GM12878 (cell line): ENCODE measurements around the gene VEGFB. TPM values are rescaled to one million over a fixed set of nuclear protein-coding genes. Genes with fewer than 3 reads are reported as not detected.

Source experiments
- BACH1 ChIP-seq: fragments of 450-650 bp; IDR thresholded peaks from 2 replicates; pipeline ENCODE4 v1.6.1; 2017; ENCODE audit warnings: mild to moderate bottlenecking, borderline replicate concordance
- CEBPB ChIP-seq, 2 experiments: fragments of 150-350 bp in 1 of 2; IDR thresholded peaks; 2 replicates each; pipeline ENCODE4 v1.6.1; 2012 to 2014; ENCODE audit warnings: low read depth in 2 of 2, low read length in 2 of 2, borderline replicate concordance in 1 of 2, inconsistent platforms in 1 of 2
- MEF2A ChIP-seq: IDR thresholded peaks from 2 replicates; pipeline ENCODE4 v1.6.1; 2011; ENCODE audit warnings: low read depth, mild to moderate bottlenecking, low read length, moderate library complexity; ENCODE audit not compliant: insufficient read depth
- MYB ChIP-seq: fragments of 150-350 bp; IDR thresholded peaks from 2 replicates; pipeline ENCODE4 v1.6.1; 2014; ENCODE audit warnings: mild to moderate bottlenecking, low read depth, low read length, borderline replicate concordance
- MYC ChIP-seq: IDR thresholded peaks from 2 replicates; pipeline ENCODE4 v1.6.1; 2011; ENCODE audit warnings: mild to moderate bottlenecking, low read length, moderate library complexity, inconsistent platforms; ENCODE audit not compliant: insufficient read depth, insufficient replicate concordance, insufficient read length, severe bottlenecking
- NFYB ChIP-seq: IDR thresholded peaks from 2 replicates; pipeline ENCODE4 v1.6.1; 2011; ENCODE audit warnings: low read depth, mild to moderate bottlenecking, low read length, improper control_type of control experiment, moderate library complexity; ENCODE audit not compliant: insufficient read depth
- PML ChIP-seq: IDR thresholded peaks from 2 replicates; pipeline ENCODE4 v1.6.1; 2012; ENCODE audit warnings: low read length, inconsistent platforms
- POLR2AphosphoS5 ChIP-seq: IDR thresholded peaks from 2 replicates; pipeline ENCODE4 v1.6.1; 2011; ENCODE audit warnings: mild to moderate bottlenecking, low read length, inconsistent platforms
- RELA ChIP-seq: fragments of 450-650 bp; IDR thresholded peaks from 2 replicates; pipeline ENCODE4 v1.8.0; 2014; ENCODE audit warnings: borderline replicate concordance; ENCODE audit not compliant: partially characterized antibody
- SMARCA5 ChIP-seq: fragments of 450-650 bp; IDR thresholded peaks from 2 replicates; pipeline ENCODE4 v1.6.1; 2017; ENCODE audit warnings: mild to moderate bottlenecking
- SMC3 ChIP-seq: IDR thresholded peaks from 2 replicates; pipeline ENCODE4 v1.6.1; 2011; ENCODE audit warnings: low read length, improper control_type of control experiment, borderline replicate concordance
- SUZ12 ChIP-seq: fragments of 200-600 bp; sonication (generic); IDR thresholded peaks from one replicate; pipeline ENCODE4 v1.6.1; 2018; ENCODE audit warnings: antibody characterized with exemption, mild to moderate bottlenecking; ENCODE audit not compliant: unreplicated experiment
- USF2 ChIP-seq: IDR thresholded peaks from 2 replicates; pipeline ENCODE4 v1.6.1; 2011; ENCODE audit warnings: low read depth, low read length, improper control_type of control experiment, borderline replicate concordance
- ZNF384 ChIP-seq: IDR thresholded peaks from 2 replicates; pipeline ENCODE4 v1.6.1; 2012; ENCODE audit warnings: low read depth, mild to moderate bottlenecking, low read length, improper control_type of control experiment, borderline replicate concordance
- polyA plus RNA-seq, 11 experiments: library from polyadenylated mRNA; depleted of rRNA in 4 of 11; unstranded in 6 of 11; stranded (reverse) in 5 of 11; fragments of >200 nt; fragmentation: Nextera tagmentation in 4 of 11; fragmentation: Illumina TruSeq in 1 of 11; extraction: Ambion mirVana in 4 of 11; extraction: Trizol in 1 of 11; gene quantifications; 1 replicate in 1 of 11; 2 replicates in 10 of 11; pipeline versions ENCODE4 v1.2.1 to v1.2.3, GENCODE V29; 2011 to 2016; ENCODE audit warnings: inconsistent platforms in 2 of 11, missing spikeins in 2 of 11, low read depth in 1 of 11
- total RNA-seq, 4 experiments: library from RNA; depleted of rRNA in 3 of 4; stranded (reverse); fragments of >200 nt in 3 of 4; fragmentation: Illumina TruSeq in 1 of 4; extraction: Trizol in 1 of 4; gene quantifications; 2 replicates each; pipeline versions ENCODE4 v1.2.1 to v1.2.3, GENCODE V29; 2013 to 2021
- TF ChIP-seq, protein P1 (sequence below): fragments of 450-650 bp; IDR thresholded peaks from 2 replicates; pipeline ENCODE4 v1.6.1; 2018; ENCODE audit warnings: borderline replicate concordance, mild to moderate bottlenecking; ENCODE audit not compliant: partially characterized antibody
- TF ChIP-seq, protein P2 (sequence below): IDR thresholded peaks from 2 replicates; pipeline ENCODE4 v1.6.1; 2011; ENCODE audit warnings: mild to moderate bottlenecking, low read depth, low read length, moderate library complexity; ENCODE audit not compliant: insufficient replicate concordance
- TF ChIP-seq, protein P3 (sequence below): fragments of 450-650 bp; formaldehyde crosslinking; IDR thresholded peaks from 2 replicates; pipeline ENCODE4 v1.4.0; 2022; ENCODE audit warnings: mild to moderate bottlenecking, moderate library complexity
- TF ChIP-seq, protein P4 (sequence below): fragments of 450-650 bp; IDR thresholded peaks from 2 replicates; pipeline ENCODE4 v1.6.1; 2017; ENCODE audit warnings: mild to moderate bottlenecking

VEGFB gene
- total and polyA plus RNA-seq, 10 of the 15 experiments (the other 5 are each of a cell fraction or from before 2014, with no cell fraction given) = 7.0 to 75.8 (median 20.3) TPM

DNA sequence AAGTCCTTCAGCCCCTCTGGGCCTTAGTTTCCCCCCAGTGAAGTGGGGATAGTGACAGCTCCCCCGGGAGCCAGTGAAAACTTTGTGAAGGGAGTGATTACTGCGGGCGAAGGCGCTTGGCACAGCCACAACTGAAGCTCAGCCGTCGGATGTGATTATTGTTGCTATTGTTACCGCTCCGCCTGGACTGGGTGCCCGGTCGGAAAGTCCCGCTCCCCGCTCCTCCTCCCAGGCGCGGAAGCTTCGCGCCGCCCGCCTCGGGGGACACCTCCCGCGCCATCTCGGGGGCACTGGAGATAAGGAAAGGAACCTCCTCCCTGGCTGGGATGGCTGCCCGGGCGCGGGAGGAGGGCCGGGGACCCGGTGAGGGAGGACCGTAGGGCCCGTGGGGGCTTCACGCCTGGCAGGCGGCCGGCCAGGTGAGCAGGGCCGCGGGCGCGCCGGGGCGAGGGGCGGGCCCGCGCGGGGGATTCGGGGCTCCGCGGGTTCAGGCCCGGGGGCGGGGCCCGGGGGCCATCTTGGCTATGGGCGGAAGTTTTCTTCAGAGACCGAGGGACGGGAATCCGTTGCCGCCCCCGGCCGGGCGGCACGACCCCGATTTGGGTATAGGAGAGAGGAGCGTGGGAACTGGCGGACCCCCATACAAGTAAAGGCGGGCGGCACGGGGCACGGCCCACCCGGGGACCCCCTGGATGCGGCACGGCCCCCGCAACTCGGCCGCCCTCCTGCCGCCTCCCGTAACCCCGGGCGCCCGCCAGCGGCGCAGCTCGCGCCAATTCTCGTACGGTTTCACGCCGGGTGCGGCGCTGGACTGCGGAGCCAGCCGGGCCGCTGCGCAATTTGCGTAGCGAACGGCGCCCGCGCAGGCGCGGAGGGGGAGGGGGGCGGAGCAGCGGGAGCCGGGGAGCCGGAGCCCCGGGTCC is 50.8 kb downstream of the VEGFB start, which contains the start of gene GPR137 (continued):
- TF ChIP-seq, protein P1, sequence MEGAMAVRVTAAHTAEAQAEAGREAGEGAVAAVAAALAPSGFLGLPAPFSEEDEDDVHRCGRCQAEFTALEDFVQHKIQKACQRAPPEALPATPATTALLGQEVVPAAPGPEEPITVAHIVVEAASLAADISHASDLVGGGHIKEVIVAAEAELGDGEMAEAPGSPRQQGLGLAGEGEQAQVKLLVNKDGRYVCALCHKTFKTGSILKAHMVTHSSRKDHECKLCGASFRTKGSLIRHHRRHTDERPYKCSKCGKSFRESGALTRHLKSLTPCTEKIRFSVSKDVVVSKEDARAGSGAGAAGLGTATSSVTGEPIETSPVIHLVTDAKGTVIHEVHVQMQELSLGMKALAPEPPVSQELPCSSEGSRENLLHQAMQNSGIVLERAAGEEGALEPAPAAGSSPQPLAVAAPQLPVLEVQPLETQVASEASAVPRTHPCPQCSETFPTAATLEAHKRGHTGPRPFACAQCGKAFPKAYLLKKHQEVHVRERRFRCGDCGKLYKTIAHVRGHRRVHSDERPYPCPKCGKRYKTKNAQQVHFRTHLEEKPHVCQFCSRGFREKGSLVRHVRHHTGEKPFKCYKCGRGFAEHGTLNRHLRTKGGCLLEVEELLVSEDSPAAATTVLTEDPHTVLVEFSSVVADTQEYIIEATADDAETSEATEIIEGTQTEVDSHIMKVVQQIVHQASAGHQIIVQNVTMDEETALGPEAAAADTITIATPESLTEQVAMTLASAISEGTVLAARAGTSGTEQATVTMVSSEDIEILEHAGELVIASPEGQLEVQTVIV = no peak
- TF ChIP-seq CEBPB (IDR thresholded peaks at IDR 0.05; ENCODE audit: borderline replicate concordance in 1 of 2, low read depth in 2 of 2, low read length in 2 of 2) (no peak), SMC3 (no peak), BACH1 (0 out of 2 replicates have a peak, but pooled peaks have one; percentile 65), USF2 (no peak), RELA (peak; percentile 74), POLR2AphosphoS5 (peak; percentile 37; the same call in 1 of the 2 replicates), MYB (no peak), SUZ12 (no peak), NFYB (no peak), PML (no peak), ZNF384 (no peak), MYC (no peak), MEF2A (no peak), SMARCA5 (peak; percentile 88)
- TF ChIP-seq, protein P2, sequence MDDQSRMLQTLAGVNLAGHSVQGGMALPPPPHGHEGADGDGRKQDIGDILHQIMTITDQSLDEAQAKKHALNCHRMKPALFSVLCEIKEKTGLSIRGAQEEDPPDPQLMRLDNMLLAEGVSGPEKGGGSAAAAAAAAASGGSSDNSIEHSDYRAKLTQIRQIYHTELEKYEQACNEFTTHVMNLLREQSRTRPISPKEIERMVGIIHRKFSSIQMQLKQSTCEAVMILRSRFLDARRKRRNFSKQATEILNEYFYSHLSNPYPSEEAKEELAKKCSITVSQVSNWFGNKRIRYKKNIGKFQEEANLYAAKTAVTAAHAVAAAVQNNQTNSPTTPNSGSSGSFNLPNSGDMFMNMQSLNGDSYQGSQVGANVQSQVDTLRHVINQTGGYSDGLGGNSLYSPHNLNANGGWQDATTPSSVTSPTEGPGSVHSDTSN = no peak
- TF ChIP-seq, protein P3, sequence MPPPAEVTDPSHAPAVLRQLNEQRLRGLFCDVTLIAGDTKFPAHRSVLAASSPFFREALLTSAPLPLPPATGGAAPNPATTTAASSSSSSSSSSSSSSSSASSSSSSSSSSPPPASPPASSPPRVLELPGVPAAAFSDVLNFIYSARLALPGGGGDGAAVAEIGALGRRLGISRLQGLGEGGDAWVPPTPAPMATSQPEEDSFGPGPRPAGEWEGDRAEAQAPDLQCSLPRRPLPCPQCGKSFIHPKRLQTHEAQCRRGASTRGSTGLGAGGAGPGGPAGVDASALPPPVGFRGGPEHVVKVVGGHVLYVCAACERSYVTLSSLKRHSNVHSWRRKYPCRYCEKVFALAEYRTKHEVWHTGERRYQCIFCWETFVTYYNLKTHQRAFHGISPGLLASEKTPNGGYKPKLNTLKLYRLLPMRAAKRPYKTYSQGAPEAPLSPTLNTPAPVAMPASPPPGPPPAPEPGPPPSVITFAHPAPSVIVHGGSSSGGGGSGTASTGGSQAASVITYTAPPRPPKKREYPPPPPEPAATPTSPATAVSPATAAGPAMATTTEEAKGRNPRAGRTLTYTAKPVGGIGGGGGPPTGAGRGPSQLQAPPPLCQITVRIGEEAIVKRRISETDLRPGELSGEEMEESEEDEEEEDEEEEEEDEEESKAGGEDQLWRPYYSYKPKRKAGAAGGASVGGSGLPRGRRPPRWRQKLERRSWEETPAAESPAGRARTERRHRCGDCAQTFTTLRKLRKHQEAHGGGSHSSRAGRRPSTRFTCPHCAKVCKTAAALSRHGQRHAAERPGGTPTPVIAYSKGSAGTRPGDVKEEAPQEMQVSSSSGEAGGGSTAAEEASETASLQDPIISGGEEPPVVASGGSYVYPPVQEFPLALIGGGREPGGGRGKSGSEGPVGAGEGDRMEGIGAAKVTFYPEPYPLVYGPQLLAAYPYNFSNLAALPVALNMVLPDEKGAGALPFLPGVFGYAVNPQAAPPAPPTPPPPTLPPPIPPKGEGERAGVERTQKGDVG (CRISPR knock-in tag) = no peak
- TF ChIP-seq, protein P4, sequence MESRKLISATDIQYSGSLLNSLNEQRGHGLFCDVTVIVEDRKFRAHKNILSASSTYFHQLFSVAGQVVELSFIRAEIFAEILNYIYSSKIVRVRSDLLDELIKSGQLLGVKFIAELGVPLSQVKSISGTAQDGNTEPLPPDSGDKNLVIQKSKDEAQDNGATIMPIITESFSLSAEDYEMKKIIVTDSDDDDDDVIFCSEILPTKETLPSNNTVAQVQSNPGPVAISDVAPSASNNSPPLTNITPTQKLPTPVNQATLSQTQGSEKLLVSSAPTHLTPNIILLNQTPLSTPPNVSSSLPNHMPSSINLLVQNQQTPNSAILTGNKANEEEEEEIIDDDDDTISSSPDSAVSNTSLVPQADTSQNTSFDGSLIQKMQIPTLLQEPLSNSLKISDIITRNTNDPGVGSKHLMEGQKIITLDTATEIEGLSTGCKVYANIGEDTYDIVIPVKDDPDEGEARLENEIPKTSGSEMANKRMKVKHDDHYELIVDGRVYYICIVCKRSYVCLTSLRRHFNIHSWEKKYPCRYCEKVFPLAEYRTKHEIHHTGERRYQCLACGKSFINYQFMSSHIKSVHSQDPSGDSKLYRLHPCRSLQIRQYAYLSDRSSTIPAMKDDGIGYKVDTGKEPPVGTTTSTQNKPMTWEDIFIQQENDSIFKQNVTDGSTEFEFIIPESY = peak; percentile 64; the same call in 1 of the 2 replicates
